ENCODE results near the gene HID1.
"Not testable (repeated sequence)": the region's sequence is repeated elsewhere in the genome, so short reads cannot be mapped to it uniquely, and the experiment has no call there.

Gene HID1, protein sequence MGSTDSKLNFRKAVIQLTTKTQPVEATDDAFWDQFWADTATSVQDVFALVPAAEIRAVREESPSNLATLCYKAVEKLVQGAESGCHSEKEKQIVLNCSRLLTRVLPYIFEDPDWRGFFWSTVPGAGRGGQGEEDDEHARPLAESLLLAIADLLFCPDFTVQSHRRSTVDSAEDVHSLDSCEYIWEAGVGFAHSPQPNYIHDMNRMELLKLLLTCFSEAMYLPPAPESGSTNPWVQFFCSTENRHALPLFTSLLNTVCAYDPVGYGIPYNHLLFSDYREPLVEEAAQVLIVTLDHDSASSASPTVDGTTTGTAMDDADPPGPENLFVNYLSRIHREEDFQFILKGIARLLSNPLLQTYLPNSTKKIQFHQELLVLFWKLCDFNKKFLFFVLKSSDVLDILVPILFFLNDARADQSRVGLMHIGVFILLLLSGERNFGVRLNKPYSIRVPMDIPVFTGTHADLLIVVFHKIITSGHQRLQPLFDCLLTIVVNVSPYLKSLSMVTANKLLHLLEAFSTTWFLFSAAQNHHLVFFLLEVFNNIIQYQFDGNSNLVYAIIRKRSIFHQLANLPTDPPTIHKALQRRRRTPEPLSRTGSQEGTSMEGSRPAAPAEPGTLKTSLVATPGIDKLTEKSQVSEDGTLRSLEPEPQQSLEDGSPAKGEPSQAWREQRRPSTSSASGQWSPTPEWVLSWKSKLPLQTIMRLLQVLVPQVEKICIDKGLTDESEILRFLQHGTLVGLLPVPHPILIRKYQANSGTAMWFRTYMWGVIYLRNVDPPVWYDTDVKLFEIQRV

DNA sequence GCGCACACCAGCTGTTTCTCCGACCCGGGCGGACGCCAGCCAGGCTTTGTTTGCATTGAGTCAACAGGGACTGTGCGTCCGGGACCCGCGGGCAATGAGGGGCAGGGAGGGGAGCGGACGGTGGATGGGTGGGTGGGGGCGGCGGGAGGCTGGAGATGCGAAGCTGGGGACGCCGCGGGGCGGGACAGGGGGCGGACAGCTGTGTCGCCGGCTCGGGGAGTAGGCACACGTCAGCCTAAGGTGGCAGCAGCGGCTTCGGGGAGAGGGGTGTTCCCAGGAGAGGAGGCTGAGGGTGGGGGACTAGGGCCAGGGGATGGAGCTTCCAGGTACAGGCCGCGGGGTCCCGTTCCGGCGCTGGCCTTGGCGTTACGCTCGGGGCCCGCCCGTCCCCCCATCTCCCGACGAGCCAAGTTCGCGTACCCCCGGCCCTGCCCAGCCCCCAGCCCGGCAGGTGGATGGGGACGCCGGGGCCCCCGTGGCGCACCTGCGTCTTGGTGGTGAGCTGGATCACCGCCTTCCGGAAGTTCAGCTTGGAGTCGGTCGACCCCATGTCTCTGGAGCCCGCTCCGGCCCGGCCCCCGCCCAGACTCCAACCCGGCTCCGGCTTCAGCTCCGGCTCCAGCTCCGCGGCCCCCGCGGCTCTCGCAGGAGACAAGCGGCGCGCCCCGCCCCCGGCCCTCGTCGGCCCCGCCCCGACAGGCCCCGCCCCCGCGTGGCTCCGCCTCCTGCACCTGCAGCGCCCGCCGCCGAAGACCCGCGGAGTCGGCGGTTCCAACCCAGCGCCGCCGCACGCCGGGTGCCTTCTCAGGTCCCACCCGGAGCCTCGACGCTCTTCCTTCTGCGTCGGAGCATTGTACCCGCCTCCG lies at the start of gene HID1:
HID1 (minus strand) TSS at position 653 of the 866 bp plus-strand sequence; CDS start at position 550, 103 bp downstream.
- H3K4me1 Mint-ChIP-seq: peaks cover 9% of the 10 kb centered on the region
- H3K4me3 Mint-ChIP-seq: peak within 1 kb of the TSS; percentile 90
- peak within 1 kb of the TSS; percentile 62 for H3K27ac Mint-ChIP-seq
- H3K9me3 Mint-ChIP-seq: no peaks in the 10 kb centered on the region
- no peaks in the 10 kb centered on the region for H3K36me3 Mint-ChIP-seq
- H3K27me3 Mint-ChIP-seq: no peaks in the 10 kb centered on the region

- Mint-ChIP-seq H3K4me3 (no peak overlapping the region), H3K27me3 (no peaks in the 10 kb centered on the region), H3K36me3 (peaks cover 18% of the 10 kb centered on the region), H3K27ac (no peak overlapping the region), H3K4me1 (peaks cover 20% of the 10 kb centered on the region), H3K9me3 (no peaks in the 10 kb centered on the region)
Measured at GRCh38 chr17:75020331-75021110, 48.0 kb upstream of the HID1 start.

- peaks cover 18% of the 10 kb centered on the region for H3K36me3 Mint-ChIP-seq
- no peaks in the 10 kb centered on the region for H3K27me3 Mint-ChIP-seq
- peaks cover 20% of the 10 kb centered on the region for H3K4me1 Mint-ChIP-seq
- H3K27ac Mint-ChIP-seq: no peak overlapping the region
- H3K4me3 Mint-ChIP-seq: no peak overlapping the region
- H3K9me3 Mint-ChIP-seq: no peaks in the 10 kb centered on the region
Measured at GRCh38 chr17:75019710-75020109, 47.2 kb upstream of the HID1 start.

- Mint-ChIP-seq H3K36me3 (peaks cover 18% of the 10 kb centered on the region), H3K4me1 (peaks cover 19% of the 10 kb centered on the region), H3K4me3 (no peak overlapping the region), H3K9me3 (no peaks in the 10 kb centered on the region), H3K27ac (no peak overlapping the region), H3K27me3 (no peaks in the 10 kb centered on the region)
Measured at GRCh38 chr17:75019146-75019545, 46.6 kb upstream of the HID1 start.

- Mint-ChIP-seq H3K36me3 (peaks cover 4% of the 10 kb centered on the region), H3K27ac (peak overlapping the region; percentile 95), H3K27me3 (no peaks in the 10 kb centered on the region), H3K4me3 (peak overlapping the region; percentile 79), H3K9me3 (no peaks in the 10 kb centered on the region), H3K4me1 (peaks cover 39% of the 10 kb centered on the region)
Measured at GRCh38 chr17:75013092-75013559, 40.6 kb upstream of the HID1 start.

DNA sequence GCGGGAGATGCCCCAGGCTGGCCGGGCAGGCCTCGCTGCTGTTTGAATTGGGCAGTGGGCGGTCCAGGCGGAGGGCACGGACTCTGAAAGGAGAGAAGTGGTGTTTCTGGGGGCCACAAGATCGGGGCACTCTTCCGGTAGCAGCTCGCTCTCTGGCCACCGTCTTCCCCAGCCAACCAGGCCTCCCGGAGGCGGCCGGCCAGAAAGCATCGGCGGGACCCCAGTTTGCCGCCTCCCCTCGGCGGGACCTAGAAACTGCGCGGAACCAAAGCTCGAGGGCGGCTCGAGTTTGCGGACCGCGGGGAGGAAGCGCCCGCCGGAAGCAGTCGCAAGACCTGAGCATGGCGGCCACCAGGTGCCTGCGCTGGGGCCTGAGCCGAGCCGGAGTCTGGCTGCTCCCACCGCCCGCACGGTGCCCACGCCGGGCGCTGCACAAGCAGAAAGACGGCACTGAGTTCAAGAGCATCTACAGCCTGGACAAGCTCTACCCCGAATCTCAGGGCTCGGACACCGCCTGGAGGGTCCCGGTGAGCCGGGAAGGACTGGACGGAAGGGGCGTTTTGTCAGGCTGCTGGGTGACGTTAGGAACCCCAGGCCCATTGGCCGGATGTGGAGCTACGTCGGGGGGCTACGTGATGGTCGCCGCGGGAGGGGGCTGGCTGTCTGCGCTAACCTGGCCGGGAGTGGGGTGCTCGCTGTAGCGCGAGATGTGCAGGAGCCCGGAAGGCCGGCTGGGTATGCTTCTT lies 40.0 kb upstream of the HID1 start, which contains the start of gene MRPL58:
MRPL58 (plus strand) TSS at position 325 of the 746 bp plus-strand sequence; CDS start at position 342, 17 bp downstream.
- Mint-ChIP-seq H3K9me3 (no peaks in the 10 kb centered on the region), H3K4me3 (peak within 1 kb of the TSS; percentile 79), H3K4me1 (peaks cover 36% of the 10 kb centered on the region), H3K27ac (peak within 1 kb of the TSS; percentile 95), H3K36me3 (peaks cover 4% of the 10 kb centered on the region), H3K27me3 (no peaks in the 10 kb centered on the region)

GRCh38 chr17:75012096-75012345 lies 39.5 kb upstream of the HID1 start:
- H3K4me1 Mint-ChIP-seq: peaks cover 36% of the 10 kb centered on the region

GRCh38 chr17:75011401-75012095 lies 39.0 kb upstream of the HID1 start:
- Mint-ChIP-seq H3K9me3 (no peaks in the 10 kb centered on the region), H3K27ac (peak overlapping the region; percentile 95), H3K36me3 (peaks cover 3% of the 10 kb centered on the region), H3K4me1 (peaks cover 36% of the 10 kb centered on the region), H3K4me3 (peak overlapping the region; percentile 79), H3K27me3 (no peaks in the 10 kb centered on the region)

More at GRCh38 chr17:75012096-75012345, 39.5 kb upstream of the HID1 start:
- peak overlapping the region; percentile 79 for H3K4me3 Mint-ChIP-seq
- H3K36me3 Mint-ChIP-seq: peaks cover 4% of the 10 kb centered on the region
- peak overlapping the region; percentile 95 for H3K27ac Mint-ChIP-seq
- no peaks in the 10 kb centered on the region for H3K27me3 Mint-ChIP-seq
- H3K9me3 Mint-ChIP-seq: no peaks in the 10 kb centered on the region

GRCh38 chr17:75010683-75011400 lies 38.3 kb upstream of the HID1 start:
- Mint-ChIP-seq H3K4me3 (peak overlapping the region; percentile 49), H3K36me3 (peaks cover 3% of the 10 kb centered on the region), H3K9me3 (no peaks in the 10 kb centered on the region), H3K4me1 (peaks cover 36% of the 10 kb centered on the region), H3K27me3 (no peaks in the 10 kb centered on the region), H3K27ac (no peak overlapping the region)

DNA sequence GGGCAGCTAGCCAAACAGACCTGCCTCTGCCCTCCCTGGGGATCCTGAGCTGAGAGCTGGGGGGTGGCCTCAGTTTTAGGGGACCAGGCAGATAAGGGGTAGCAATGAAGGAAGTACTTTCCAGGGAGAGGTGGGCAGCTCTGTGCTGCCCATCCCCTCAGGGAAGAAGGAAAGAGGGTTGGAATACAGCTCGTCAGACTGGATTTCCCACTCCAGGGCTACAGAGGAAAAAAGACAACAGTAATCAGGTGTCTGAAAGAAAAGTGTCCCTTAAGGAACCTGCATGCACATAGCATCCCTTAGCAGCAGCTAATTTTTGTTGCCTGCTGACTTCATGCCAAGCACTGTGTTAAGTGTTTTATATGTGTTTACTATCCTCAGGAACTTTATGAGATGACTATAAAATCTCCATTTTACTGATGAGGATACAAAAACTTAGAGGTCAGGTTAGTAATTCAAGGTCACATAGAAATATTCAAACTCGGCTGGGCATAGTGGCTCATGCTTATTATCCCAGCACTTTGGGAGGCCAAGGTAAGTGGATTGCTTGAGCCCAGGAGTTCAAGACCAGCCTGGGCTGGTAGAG lies 36.7 kb upstream of the HID1 start:
- H3K4me1 Mint-ChIP-seq: peaks cover 23% of the 10 kb centered on the region
- H3K36me3 Mint-ChIP-seq: peaks cover 3% of the 10 kb centered on the region
- no peak overlapping the region for H3K4me3 Mint-ChIP-seq
- H3K9me3 Mint-ChIP-seq: no peaks in the 10 kb centered on the region
- no peaks in the 10 kb centered on the region for H3K27me3 Mint-ChIP-seq
- H3K27ac Mint-ChIP-seq: no peak overlapping the region

DNA sequence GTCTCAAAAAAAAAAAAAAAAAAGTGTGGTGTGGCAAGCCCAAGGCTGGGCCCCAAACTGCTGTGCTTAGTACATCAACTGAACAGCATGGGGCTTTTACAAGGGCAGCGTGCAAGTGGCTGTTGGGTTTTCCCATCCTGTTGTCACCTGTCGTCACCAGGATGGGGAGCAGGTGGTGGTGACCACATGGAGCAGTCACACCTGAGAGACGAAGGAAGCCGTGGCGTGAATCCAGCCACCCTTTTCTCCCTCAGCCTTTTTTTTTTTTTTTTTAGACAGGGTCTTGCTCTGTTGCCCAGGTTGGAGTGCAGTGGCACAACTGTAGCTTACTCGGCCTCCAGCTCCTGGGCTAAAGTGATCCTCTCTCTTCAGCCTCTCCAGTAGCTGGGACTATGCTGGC lies 35.8 kb upstream of the HID1 start:
- Mint-ChIP-seq H3K4me3 (no peak overlapping the region), H3K4me1 (peaks cover 16% of the 10 kb centered on the region), H3K27me3 (no peaks in the 10 kb centered on the region), H3K27ac (no peak overlapping the region), H3K9me3 (no peaks in the 10 kb centered on the region), H3K36me3 (no peaks in the 10 kb centered on the region)

GRCh38 chr17:75006653-75007052 lies 34.1 kb upstream of the HID1 start:
- H3K4me1 Mint-ChIP-seq: peaks cover 11% of the 10 kb centered on the region
- no peaks in the 10 kb centered on the region for H3K9me3 Mint-ChIP-seq
- no peak overlapping the region for H3K27ac Mint-ChIP-seq
- no peaks in the 10 kb centered on the region for H3K36me3 Mint-ChIP-seq
- no peak overlapping the region for H3K4me3 Mint-ChIP-seq
- H3K27me3 Mint-ChIP-seq: no peaks in the 10 kb centered on the region

- not testable (repeated sequence) for H3K27ac Mint-ChIP-seq
Measured at GRCh38 chr17:75006084-75006483, 33.5 kb upstream of the HID1 start.

More at GRCh38 chr17:75006084-75006483, 33.5 kb upstream of the HID1 start:
- H3K4me3 Mint-ChIP-seq, H3K4me1 Mint-ChIP-seq, H3K9me3 Mint-ChIP-seq, H3K36me3 Mint-ChIP-seq, H3K27me3 Mint-ChIP-seq: not testable (repeated sequence)
